Fibroblast of lung (primary cell): ENCODE measurements around the gene RNF113A.

Experiments used
- EZH2 ChIP-seq: IDR thresholded peaks from 2 replicates; pipeline ENCODE4 v1.5.1; 2012; ENCODE audit warnings: low read length, control low read depth, mild to moderate bottlenecking; ENCODE audit errors: missing control alignments
- TF ChIP-seq, protein P1 (sequence below), 2 donors: IDR thresholded peaks in 1 of 2; conservative IDR thresholded peaks in 1 of 2; 1 replicate in 1 of 2; 2 replicates in 1 of 2; pipeline ENCODE4 v1.5.1; 2011 to 2012; ENCODE audit warnings: low read length in 2 of 2, control low read depth in 1 of 2, inconsistent platforms in 1 of 2, low read depth in 1 of 2, mild to moderate bottlenecking in 1 of 2

DNA sequence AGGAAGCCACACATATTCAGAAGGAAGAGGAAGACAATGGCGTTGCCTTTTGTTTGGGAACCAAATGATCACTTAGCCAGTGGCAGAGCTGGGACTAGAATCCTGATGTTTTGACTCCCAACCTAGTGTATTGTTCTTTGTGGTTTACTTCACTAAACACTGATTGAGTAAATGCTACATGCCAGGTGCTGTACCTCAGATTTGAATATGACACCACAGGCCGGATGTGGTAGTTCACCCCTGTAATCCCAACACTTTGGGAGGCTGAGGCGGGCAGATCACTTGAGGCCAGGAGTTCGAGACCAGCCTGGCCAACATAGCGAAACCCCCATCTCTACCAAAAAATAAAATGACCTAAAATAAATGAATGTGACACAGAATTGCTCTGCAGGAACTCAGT lies 8.5 kb upstream of the RNF113A start:
- TF ChIP-seq, protein P1, sequence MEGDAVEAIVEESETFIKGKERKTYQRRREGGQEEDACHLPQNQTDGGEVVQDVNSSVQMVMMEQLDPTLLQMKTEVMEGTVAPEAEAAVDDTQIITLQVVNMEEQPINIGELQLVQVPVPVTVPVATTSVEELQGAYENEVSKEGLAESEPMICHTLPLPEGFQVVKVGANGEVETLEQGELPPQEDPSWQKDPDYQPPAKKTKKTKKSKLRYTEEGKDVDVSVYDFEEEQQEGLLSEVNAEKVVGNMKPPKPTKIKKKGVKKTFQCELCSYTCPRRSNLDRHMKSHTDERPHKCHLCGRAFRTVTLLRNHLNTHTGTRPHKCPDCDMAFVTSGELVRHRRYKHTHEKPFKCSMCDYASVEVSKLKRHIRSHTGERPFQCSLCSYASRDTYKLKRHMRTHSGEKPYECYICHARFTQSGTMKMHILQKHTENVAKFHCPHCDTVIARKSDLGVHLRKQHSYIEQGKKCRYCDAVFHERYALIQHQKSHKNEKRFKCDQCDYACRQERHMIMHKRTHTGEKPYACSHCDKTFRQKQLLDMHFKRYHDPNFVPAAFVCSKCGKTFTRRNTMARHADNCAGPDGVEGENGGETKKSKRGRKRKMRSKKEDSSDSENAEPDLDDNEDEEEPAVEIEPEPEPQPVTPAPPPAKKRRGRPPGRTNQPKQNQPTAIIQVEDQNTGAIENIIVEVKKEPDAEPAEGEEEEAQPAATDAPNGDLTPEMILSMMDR (conservative IDR thresholded peaks at IDR 0.05 in 1 of 2, IDR thresholded peaks at IDR 0.05 in 1 of 2; ENCODE audit: low read depth in 1 of 2, low read length in 2 of 2): no peak
- TF ChIP-seq EZH2: no peak
